ENCODE results near the gene ZC3H4.
"Not testable (repeated sequence)": the region's sequence is repeated elsewhere in the genome, so short reads cannot be mapped to it uniquely, and the experiment has no call there.

Gene ZC3H4

GRCh38 chr19:47107953-47108746 is 5.4 kb downstream of the ZC3H4 start:
- DNase-seq (ENCODE audit: low spot score) = no peak

DNA sequence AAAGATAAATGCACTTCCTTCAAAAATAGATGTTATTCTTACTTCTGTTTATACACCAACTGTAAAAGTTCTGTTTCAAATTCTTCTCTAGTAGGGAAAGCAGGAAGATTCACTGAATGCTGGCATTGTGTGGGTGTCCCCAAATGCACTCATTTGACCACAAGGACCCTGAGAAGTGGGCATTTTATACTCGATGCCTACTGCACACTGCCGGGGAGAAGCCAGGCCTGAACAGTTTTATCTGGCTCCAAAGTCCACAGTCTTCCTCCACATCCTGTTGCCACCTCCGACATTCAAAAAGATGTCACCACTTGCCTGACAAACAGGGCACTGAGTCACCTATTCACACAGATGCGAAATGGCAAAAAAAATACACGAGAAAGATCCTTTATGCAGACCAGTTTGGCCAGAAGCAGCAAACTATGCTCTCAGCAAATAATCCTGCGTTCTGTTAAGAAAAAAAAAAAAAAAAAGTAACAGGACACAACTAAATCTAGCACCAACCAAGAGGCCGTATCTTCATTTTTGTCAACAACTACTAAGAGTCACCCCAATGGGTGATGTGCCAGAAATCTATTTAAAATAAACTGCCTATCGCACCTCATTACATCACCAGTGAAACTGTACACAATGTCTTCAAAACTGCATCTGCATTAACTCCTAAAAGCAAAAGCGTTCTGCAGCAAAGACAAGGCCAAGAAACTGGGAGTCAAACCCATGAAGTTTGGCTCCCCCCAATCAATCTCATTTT is 6.2 kb downstream of the ZC3H4 start:
- DNase-seq (ENCODE audit: low spot score) = peak; percentile 75

GRCh38 chr19:47106821-47107201 is 6.8 kb downstream of the ZC3H4 start:
- no peak for DNase-seq (ENCODE audit: low spot score)

GRCh38 chr19:47105874-47106273 is 7.7 kb downstream of the ZC3H4 start:
- DNase-seq (ENCODE audit: low spot score) = no peak

DNA sequence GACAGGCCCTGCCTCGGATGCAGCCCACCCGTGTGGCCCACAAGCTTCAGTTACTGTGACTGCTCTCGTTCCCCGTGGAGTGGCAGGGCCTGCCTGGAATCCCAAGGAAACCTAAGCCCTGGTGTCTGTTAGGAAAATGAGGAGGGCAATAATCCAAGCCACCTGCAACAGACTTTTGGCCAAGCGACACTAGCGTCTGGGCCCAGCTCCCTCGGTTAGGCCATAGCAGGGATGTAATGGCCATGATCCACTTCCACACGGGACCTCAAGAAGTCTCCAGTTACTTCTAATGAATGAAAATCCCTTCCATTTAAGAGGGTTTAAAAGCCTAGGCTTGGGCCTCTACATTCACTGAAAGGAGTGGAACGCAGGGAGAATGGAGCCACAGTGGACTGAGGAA is 8.9 kb downstream of the ZC3H4 start:
- no peak for DNase-seq (ENCODE audit: low spot score)

DNA sequence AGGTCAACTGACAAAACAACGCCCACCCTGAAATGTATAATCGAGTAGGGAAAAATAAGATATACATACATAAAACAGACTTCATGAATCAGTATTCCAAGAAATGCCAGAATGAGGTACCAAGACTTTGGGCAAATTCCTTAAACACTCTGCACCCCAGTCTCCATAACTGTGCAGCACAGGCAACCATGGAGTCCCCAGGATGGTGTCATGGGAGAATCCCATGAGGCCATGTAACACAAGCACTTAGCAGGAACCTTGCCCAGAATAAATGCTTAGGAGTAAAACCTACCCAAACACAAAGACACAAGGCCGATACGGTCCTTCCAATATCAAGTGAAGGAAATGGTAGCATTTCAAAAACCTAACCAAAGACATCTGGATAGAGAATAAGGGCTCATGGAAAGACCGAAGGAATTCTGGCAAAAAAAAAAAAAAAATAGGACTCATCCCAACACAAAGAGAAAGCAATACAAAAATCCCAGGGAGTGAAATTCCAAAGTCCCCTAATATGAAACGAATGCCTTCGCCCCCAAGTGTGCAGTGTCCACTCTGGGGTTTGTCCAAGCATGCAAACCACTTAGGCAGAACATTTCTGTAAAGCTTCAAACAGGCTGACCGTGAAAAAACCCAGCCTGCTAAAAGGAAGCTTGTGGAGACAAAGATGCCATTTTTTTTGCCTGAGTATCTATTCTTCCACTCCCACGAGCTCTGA is 11.1 kb downstream of the ZC3H4 start:
- DNase-seq (ENCODE audit: low spot score) = no peak

DNA sequence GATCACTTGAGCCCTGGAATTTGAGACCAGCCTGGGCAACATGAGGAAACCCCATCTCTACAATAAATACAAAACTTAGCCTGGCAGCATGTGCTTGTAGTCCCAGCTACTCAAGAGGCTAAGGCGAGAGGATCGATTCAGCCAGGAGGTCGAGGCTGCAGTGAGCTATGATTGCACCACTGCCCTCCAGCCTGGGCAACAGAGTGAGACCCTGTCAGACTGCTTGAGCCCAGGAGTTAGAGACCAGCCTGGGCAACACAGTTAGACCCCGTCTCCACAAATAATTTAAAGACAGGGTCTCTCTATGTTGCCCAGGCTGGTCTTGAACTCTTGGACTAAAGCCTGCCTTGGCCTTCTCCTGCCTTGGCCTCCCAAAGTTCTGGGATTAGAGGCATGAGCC is 12.5 kb downstream of the ZC3H4 start:
- not testable (repeated sequence) for DNase-seq (ENCODE audit: low spot score)

GRCh38 chr19:47100290-47100689 is 13.3 kb downstream of the ZC3H4 start:
- DNase-seq (ENCODE audit: low spot score) = peak; percentile 29

GRCh38 chr19:47099576-47100050 is 14.0 kb downstream of the ZC3H4 start:
- DNase-seq (ENCODE audit: low spot score) = no peak

DNA sequence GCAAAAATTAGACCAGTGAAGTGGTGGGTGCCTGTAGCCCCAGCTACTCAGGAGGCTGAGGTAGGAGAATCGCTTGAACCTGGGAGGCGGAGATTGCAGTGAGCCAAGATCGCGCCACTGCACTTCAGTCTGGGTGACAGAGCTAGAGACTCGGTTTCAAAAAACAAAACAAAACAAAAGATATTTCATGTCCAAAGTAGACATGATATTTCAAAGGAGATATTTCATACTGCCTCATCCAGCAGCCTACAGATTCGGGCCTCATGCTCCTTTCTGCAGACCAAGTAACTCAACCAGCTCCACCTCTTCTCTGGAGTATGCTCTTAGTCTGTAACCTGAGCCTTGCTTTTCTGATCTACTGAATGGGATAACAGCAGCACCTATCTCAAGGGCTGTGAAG is 15.0 kb downstream of the ZC3H4 start:
- no peak for DNase-seq (ENCODE audit: low spot score)

- DNase-seq (ENCODE audit: low spot score) = no peak
Observed at GRCh38 chr19:47097396-47098201, 16.0 kb downstream of the ZC3H4 start.

GRCh38 chr19:47096721-47097120 is 16.9 kb downstream of the ZC3H4 start:
- no peak for DNase-seq (ENCODE audit: low spot score)

DNA sequence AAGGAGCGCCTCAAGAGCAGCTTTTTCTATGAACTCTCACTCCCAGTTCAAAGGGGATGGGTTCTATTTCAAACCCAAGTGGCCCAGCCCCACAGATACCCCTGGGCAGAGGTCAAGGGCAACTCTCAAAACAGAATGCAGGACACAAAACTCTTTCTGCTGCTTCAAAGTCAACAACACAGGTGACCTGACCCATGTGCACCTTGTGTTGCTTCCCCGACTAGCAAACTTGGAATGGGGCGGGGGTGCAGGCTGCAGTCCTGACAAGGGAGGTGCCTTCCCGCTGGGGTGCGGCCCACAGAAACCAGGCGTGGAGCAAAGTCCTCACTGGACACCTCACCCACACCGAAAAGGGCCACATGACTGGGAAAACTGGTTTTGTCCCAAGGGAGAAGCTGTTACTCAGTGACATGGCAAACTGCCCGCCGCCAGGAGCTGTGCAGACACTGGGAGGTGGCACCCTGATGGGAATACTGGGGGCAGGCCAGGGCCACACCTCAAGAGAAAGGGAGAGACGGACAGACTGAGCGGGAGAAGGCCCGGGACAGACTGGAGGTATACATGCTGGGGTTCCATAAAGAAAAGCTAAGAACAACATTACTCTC is 17.4 kb downstream of the ZC3H4 start:
- no peak for DNase-seq (ENCODE audit: low spot score)

DNA sequence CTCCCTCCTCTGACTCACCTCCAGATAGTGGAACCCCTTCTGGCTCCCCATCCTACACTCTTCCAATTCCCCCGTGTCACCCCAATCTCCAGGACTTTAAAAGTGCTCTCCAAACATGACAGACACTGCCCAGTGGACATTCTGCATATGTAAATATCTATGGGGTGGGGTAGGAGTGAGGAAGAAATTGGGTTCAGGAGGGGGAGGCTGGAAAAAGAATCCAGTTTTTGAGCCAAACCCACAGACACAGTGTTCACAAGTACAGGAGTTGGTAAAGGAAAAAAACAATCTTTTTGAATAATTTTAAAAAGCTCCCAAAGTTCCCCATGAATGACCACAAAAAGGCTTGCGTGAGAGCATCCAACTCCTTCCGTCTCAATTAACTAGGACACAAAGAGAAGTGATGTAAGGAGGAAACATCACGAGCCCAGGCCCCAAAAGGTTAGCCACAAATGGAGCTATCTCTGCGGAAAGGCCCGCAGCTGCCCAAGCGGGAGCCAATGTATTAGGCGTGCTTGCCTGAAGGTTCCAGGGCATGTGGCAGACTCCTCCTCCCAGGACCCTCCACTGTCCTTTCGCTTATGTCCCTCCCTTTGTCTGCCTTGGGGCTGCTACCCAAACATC is 18.0 kb downstream of the ZC3H4 start:
- DNase-seq (ENCODE audit: low spot score) = no peak

DNA sequence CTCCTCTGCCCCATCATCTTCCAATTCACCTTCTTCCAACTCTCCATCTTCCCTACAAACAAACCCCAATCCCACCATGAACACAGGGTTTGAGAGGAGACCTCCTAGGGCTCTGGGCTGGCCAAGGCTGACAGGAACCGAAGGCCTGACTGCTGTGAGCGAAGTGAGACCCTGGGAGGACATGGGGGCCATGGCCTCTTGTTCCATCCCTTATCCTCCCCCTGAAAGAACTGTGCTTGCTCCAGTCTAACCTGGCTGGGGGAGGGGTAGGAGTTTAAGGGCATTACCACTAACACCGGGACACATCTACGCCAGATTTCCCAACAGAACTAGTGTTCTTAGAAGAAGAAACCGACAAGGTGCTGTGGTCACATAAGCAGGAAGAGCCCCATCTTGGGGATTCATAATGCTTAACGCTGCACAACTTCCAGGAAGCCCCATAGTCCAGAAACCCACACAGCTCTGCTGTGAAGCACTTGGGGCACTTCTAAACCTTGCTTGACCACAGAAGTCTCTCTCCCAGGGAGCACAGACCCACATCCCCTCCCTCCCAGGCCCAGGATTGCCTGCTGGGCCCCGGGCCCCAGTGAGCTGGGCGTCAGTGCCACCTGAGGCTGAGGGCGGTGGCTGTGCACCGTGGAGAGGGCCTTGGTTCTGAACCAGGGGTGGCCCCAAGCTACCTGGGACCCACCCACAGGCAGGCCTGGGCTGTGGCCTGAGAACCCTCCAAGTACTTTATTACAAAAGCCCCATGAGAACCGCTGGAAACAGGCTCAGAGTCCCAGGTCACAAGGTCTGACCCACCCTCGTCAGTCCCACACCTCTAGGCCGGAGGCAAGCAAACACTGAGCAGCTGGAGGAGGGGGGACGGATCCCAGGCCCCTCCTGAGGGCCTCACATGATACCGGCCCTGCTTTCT is 18.8 kb downstream of the ZC3H4 start:
- DNase-seq (ENCODE audit: low spot score) = no peak

GRCh38 chr19:47093841-47094240 is 19.7 kb downstream of the ZC3H4 start:
- no peak for DNase-seq (ENCODE audit: low spot score)

DNA sequence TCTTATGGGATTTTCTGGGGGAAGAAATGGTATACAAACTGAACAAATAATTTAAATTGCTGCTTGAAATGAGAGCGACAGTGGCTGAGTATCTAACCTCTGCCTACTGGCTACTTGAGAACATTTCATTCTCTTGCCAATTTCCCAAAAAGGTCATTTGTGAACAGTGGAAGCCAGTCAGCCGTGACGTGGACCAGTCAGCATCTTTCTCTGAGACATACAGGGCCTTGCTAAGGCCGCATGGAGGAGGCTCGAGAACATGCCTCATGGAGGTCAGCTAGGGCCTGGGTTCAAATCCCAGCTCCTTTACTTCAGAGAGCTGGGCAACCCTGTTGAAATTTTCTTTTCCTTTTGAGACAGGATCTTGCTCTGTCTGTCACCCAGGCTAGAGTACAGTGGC is 20.3 kb downstream of the ZC3H4 start:
- DNase-seq (ENCODE audit: low spot score) = no peak

- no peak for DNase-seq (ENCODE audit: low spot score)
Observed at GRCh38 chr19:47089767-47090350, 23.7 kb downstream of the ZC3H4 start.

- no peak for DNase-seq (ENCODE audit: low spot score)
Observed at GRCh38 chr19:47086280-47086679, 27.3 kb downstream of the ZC3H4 start.

Measured in hematopoietic multipotent progenitor cell treated with erythropoietin and hydrocortisone succinate and interleukin-3 and kit ligand, for 15 days (in vitro differentiated cells).